ENCODE measurements around the gene RHEX.
A peak's percentile ranks its signal among the peaks of the same experiment; 100 is the strongest.

RHEX gene

DNA sequence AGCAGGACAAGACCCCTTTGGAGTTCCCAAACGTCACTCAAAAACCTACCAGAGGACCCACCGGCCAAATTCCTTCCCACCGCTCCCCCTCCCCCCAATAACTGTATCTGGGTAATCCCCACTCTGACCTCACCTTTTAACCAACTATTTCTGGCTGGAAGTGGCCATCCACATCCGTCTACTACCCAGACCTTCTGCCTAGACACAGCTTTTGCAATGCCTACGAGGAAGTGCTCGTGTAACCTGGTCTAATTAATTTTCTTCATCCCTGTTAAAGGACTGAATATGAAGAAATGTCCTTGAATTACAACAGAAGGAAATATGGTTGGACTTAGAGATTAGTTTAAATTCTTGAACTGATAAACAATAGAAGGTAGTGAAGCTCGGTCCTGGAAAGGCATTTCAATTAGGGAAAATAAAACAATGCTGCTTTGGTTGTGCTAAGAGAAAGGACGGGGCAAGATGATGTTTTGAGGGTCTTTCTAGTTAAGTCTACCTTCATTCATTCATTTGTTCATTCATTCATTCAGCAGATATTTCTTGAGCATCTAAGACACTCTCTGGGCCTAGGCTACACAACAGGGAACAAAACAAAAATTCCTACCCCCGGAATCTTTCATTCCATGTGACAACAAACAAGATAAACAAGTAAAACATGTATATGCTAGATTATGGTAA is 45.4 kb downstream of the RHEX start:
- no peak for DNase-seq

DNA sequence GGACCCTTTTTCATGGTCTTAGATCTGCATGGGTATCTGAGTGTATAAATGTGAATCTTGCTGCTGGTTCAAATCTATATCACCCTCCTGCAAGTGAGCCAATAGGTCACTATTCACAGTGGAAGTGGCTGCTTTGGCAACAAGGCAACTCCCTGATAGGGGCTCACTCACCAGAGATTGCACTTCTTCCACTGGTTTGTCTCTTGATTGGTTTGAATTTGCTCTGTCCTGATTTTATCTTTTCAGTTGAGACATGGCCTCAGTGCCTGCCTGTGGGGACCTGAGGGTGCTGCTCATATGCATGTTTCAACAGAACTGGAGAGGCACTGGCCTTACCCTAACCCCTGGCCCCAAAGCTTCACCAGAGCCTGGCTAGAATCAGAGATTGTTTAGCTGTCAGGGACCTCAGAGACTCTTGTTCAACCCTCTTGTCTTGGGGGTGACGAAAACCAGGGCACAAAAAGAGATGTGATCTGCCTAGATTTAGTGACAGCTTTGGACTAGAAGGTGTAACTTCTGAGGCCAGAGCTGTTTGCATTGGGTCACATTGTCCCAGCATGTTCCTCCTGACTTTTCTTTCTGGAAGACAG is 47.3 kb downstream of the RHEX start:
- DNase-seq, result no peak

DNA sequence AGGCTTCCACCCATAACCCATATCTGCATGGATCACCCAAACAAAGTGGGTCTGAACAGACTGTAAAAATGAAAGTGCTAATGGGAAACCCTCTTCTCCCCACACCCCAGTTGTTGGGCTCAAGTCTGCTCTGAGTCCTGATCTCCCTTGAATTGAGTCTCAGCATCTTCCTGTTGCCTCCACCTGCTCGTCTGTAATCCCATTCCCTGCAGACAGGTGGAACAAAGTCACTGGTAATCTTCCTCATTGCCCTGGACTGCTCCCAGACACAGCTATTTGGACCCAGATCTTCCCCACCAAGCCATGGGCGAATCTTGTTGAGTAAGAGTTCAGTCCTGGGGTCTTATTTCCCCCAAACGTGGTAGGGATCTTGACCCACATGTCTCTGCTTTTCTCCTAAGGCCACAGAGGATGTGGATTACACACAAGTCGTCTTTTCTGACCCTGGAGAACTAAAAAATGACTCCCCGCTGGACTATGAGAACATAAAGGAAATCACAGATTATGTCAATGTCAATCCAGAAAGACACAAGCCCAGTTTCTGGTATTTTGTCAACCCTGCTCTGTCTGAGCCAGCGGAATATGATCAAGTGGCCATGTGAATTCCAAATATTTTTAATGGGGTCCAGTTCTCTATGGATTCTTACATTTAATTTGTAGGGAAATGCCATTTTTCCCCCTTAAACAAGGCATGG is 48.5 kb downstream of the RHEX start:
- DNase-seq, result no peak

DNA sequence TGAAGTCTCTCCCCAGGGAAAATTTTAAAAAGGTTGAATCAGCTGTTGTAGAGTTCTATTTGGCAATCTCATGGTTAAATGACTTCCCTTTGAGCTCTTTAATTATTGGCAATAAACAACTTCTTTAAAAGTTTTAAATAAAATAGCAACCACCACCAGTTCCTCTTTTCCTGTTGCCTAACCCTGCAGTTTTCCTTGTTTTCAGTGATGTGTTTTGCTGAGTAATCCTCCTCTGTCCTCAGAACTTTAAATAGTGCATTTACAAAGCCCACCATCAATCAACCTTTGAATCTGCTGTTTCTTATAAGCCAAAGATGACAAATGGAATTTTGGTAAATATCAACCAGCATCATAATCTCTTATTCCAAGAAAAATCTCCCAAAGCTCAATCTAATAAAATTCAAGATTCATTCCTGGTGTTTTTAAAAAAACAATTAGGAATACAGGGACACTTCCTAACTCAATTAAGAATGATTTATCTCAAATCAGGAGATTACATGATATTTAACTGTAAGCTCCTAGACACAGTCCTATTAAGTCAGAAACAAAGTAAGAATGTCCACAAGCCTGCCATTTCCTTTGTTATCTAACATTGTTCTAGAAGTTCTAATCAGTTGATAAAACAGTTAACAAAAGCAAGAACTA is 49.4 kb downstream of the RHEX start:
- DNase-seq, result no peak

DNA sequence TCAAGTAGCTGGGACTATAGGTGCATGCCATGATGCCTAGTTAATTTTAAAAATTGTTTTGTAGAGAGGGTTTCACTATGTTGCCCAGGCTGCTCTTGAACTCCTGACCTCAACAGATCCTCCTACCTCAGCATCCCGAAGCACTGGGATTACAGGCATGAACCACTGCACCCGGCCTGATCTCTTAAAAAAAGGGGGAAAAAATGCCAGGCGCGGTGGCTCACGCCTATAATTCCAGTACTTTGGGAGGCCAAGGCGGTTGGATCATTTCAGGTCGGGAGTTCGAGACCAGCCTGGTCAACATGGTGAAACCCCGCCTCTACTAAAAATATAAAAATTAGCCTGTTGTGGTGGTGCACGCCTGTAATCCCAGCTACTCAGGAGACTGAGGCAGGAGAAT is 51.0 kb downstream of the RHEX start:
- no peak for DNase-seq

DNA sequence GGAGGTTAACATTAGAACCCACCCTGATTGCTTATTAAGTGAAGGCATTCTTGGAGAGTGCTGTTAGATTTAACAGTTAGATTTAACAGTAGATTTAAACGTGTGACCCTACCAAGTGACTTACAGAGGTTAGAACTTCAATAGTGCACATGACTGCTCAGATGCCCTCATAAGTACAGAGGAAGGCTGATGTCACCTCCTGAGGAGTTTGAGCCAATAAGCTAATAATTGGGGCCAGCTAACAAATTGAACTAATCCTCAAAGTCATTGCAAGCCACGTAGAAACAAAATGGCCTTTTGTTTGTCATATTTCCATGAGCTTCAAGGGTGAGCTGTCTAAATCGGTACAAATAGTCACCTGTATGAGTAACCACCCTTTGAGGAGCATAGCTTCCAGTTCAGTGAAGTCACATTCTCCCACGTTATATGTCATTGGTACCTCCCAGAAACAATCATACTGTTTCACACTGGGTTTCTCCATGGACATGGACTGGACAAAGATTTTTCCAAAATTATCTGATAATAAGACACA is 52.6 kb downstream of the RHEX start:
- DNase-seq, result no peak

DNA sequence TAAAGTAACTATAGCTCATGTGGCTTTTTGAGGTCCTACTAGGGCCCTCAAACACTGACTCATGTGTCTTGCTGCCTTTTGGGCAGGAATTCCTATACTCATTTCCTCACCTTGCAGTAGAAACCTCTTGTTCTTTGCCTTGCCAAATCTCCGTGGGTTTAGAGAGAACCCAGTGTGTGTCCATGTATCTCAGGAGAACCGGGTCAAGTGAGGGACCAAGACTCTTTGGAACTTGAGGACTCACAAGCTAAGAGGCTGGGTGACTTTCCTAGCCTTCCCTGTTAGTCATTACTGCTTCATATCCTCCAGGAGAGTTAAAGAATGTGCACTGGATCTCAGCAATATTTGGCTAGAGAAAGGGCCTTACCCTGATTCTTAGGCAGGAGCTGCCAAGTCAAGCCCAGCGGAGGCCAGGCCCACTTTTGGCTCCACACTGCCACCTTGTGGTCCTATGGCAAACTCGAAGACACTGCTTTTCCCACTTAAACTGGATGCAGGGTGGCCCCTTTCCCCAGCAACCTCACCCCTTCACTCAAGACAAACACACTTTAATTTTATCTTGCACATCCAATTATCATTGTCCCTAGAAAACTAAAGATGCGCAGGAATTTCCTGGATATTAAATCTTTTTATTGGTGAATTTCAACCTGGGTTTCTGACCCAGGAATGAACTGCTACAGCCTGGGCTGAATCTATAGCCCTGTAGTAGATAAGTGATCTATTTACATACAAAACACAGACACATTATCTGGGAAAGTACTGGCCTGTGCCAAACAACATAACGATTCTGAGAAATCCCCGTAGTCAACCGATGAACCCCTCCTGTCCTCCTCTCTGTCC is 53.6 kb downstream of the RHEX start:
- peak; percentile 66 to 85 for DNase-seq

DNA sequence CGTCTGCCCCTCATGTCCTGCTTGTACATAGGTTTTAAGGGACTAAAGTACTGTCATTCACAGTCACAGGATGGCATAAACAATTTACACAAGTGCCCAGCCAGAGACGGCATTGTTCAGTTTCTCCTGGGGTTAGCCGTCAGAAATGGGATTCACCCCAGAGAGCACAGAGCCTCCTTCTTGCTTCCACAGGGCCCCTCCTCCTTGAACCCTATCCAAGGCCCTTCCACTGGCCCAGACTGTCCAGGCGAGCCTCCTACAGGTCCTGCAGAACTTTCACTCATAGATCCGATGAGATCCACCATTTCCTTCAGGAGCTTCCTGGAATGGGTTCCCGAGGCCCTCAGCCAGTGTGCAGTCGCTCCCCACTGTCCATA is 54.2 kb downstream of the RHEX start:
- no peak for DNase-seq

DNA sequence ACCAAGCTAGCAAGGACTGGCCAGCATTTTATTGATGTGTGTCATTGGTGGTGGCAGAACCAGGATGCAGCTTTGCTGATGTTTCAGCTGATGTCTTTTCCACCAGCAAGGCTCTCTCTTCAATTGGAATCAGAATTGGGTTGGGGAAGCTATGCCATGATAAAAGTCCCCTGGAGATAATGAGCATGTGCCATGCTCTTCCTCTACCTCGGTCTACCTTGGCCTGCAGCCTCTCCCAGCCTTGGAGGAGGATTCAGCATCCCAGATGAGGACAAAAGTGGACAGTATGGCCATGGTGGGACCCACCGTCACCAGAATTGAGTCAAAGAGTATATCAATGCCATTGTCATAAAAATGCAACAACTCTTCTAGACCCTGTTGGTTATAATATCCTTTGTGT is 55.7 kb downstream of the RHEX start:
- no peak for DNase-seq

DNA sequence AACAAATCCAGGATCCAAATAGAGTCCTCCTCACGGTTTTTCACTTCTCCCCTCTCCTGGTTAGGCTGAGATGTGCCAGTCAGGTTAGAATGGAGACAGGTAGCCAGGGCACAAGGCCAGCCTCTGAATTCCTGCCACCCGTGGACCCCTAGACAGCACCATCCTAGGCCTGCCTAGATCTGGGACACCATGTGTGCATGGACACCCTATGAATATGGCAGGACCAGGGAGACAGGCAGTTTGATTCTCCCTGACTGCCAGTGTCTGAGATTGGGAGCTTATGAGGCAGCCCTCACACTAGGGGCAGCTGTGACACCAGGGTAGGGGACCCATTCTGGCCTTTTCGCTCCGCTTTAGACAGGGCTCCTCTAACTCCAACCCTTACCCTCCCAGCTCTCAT is 56.7 kb downstream of the RHEX start:
- DNase-seq, result no peak

DNA sequence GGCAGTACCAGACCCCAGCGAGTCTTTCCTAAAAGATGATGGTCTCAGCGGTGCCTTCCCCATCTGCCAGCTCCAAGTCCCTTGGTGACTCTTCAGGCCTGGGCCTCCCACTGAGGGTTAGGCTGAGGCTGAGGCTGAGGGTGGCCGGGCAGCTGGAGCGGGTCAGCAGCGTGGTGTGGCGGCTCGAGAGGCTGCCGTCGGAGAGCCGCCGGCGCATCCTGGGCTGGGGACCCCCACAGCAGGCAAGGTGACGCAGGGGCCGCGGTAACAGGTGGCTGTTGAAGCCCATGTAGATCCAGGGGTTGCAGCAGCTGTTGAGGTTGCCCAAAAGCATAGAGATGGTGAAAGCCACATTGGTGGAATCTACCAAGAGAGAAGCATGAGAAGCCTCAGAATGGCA is 57.2 kb downstream of the RHEX start:
- DNase-seq, result no peak

DNA sequence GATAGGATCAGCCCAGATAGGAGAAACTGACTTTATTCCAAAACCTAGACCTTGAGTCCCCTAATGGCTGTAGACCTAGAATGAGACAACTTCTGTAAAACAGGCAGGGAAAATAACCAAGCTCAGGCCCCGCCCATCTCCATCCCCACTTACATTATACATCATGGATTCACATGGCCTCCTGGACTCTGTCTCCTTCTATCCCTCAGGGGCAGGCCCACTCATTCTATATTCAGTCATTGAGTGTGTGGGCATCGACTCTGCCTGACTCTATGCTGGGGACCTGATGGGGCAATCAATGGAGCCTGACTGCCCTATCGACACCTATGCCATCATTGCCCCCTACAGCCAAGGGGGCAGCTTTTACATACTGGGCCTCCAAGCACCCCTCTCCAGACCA is 57.8 kb downstream of the RHEX start:
- DNase-seq, result no peak

DNA sequence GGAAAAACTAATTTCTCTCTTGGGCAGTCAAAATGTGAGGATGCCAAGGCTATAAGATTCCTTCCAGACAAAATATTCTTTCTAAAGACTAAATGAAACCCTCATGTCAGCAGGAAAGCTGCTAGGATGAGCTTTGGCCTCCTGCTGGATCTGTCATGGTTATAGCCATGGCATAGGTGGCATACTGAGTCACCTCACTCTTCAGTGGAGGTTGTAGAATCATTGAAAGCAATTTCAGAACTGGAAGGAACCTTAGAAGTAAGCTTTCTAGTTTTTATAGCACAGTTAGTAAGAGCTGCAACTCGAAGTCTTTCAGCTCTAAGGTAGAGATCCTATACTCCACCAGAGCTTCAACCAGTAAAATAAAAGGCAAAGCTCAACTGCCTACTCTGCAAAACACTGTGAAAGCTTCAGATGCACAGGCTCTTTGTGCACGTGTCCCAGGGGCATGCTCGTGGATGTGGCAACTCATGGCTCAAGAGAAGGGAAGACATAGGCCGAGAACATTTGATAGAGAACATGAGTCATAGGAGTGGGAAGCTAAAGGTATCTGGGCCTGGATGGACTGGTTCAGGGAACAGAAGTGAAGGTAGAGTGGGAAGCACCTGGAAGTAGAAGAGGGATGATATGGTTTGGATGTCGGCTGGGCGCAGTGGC is 58.4 kb downstream of the RHEX start:
- no peak for DNase-seq

DNA sequence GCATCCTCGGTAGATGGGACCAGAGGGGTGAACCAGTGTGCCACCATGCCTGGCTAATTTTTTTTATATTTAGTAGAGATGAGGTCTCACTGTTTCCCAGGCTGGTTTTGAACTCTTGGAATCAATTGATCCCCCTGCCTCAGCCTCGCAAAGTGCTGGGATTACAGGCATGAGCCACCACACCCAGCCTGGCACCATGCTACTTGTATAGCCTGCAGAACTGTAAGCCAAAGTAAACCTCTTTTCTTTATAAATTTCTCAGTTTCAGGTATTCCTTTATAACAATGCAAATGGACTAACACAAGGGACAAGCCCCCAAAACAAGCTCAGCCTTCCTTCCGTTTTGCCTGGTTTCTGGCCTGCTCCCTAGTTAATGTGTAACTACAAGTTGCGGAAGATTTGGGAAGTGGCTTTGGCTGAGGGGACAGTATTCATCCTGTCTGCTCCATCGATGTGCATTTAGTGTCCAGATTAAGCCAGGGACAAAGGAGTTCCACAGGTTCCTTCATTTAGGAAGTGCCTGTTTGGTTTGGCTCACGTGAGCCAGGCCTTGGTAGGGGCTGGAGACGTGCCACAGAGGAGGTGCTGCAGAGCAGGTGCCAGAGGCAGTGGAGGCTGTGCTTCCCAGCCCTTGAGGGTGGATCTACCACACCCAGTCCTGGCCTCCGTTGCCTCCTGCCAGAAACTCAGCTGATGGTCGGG is 59.8 kb downstream of the RHEX start:
- no peak for DNase-seq

DNA sequence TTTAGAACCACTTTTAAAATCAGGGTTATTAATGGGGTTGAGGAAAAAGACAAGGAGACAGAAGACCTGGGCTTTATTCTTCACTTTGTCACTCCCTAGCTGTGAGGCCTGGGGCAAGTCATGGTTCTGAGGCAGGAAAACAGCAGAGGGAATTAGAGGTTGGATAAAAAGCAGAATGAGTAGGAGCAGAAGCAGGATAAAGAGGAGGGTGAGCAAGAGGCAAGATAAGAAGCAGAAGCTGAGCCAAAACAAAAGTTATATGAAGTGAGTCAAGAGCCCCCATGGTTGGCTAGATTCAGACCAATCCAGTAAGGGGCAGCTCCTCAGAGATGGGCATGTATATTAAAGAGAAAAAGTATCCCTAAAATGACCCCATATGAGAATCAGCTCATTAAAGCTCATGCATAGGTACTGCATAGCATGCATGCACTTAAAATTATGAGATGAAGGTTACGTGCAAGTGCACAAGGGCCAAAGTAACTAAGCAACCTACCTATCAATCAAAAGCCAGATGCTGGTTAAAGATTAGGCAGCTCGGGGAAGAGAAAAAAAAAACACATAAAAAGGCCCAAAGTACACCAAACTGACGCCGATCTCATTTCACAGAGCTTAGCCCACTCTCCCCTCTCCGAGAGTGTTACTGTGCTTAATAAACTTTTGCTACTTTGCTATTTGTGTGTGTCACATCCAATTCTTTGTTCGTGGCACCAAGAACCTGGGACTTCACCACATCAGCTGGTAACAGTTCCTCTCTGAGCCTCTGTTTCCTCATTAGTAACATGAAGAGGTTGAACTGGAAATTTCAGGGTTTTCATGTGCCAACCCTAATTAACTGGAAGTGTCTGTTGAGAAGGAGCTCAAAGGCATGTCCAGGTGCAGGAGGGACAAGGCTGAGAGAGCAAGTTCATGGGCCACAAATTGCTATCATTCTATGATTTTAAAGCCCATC is 62.0 kb downstream of the RHEX start:
- DNase-seq, result no peak

DNA sequence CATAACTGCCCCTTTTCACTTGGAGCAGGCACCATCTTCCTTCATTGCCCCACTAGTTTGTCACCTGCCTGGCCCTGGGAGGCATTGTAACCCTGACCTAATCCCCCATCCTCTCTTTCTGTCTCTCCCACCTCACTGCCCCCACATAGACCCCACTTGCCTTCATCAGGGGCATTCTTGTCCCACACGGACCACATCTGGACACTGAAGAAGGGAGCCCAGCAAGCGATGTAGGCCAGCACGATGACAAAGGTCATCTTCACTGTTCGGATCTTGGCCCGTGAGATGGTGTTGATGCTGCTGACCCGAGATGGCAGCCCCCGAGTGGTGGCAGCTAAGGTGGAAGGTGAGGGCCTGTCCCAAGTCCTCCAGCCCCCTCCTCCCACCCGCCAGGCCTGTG is 62.8 kb downstream of the RHEX start:
- no peak for DNase-seq

DNA sequence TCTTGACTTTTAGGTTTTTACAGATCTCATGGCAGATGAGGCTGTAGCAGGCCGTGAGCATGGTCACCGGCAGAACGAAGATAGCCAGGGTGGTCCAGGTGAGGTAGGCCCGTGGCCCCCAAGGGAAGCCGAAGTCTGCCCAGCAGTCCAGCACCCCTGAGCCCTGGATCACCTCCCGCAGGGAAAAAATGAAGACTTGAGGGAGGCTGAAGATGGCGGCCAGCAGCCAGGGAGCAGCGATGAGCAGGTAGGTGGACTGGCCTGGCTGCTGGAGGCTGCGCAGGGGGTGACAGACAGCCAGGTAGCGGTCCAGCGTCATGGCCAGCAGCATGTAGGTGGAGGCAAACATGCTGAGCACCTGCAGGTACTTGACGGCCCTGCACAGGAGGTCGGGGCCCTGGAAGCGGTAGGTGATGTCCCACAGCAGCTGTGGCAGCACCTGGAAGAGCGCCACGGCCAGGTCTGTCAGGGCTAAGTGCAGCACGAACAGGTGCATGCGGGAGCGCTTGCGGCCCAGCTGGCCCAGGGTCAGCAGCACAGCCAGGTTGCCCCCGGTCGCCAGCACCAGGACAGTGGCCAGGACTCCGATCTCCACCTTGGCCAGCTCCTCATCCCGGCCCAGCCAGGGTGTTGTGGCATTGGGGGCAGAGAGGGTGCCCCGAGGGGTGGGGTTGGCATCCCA is 63.4 kb downstream of the RHEX start:
- no peak for DNase-seq

DNA sequence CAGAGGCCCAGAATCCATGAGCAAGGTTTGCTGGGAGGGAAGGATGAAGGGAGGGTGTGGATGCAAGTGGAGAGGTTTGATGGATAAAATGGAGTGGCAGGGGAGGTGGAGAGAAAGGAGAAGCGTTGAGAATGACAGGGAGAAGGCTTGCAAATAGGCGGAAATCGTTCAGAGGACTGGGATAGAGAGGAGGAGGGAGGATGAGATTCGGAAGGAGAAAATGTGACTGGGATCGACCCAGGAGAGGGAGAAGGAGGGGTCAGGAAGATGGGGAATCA is 63.8 kb downstream of the RHEX start:
- DNase-seq, result no peak

DNA sequence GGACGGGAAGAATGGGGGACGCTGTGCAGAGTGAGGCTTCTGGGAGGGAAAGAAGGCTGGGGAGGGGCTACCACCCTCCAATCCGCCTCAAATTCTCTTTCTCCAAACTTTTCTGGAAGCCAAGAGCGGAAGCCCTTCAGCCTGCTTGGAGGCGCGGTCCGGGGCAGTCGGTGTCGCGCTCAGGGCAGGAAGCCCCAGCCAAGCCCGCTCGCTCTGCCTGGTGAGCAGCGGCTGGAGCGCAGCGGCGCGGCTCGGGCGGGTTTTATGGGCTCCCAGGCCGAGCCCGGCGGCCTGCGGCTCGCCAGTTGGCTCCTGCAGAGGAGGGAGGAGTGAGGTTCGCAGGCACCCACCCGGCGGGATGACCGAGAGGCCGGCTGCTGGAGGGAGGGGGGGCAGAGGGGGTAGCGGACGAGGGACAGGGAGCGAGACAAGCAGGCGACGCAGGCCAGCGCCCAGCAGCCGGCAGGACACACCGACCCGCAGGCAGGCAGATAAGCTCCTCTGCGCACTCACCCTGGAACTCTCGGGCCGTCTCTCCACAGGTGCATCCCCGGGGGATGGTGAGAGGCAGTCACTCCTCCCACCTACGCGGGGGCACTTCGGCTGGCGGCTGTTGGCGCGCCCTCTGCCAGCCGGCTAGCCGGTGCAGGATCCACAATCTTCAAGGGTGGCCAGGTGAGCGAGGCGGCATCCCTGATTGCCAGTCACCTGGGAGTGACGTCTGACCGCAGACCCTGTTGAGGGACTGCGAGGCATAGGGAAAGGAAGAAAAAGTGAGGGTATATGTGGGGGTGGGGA is 64.4 kb downstream of the RHEX start, which contains the start of gene AVPR1B:
TSS of gene AVPR1B (minus strand) at position 238 of the 798 bp plus-strand sequence. CDS start 498 bp downstream, outside the sequence.
- no peak for DNase-seq
